NCI-H2029 treated with DMSO at 0.1 percent for 48 hours (cell line): ENCODE results near the gene TRPC4.

Experiments used
- DNase-seq: peaks from one replicate; lab custom pipeline; 2025; lab: John Stamatoyannopoulos, UW

TRPC4 gene

GRCh38 chr13:37716420-37717195 is 153.0 kb downstream of the TRPC4 start:
- no peak for DNase-seq

GRCh38 chr13:37715606-37716015 is 154.0 kb downstream of the TRPC4 start:
- no peak for DNase-seq

- DNase-seq, result no peak
These were observed 160.3 kb downstream of the TRPC4 start for GRCh38 chr13:37709318-37709717.

- no peak for DNase-seq
These were observed 161.7 kb downstream of the TRPC4 start for GRCh38 chr13:37707739-37708500.

GRCh38 chr13:37706041-37706440 is 163.5 kb downstream of the TRPC4 start:
- no peak for DNase-seq

DNA sequence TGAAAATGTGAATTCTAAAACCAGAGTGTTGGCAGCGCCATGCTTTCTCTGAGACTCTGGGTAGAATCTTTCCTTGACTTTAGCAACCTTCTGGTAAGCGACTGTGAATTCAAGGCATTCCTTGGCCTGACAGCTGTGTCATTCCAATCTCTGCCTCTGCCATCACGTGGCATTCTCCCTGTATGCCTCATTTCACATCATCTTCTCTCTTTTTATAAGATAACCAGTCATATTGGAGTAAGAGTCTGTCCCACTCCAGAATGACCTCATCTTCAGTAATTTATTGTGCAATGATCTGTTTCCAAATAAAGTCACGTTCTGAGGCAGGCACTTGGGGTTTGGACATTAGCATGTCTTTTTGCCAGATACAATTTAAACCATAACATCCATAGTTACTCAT is 167.6 kb downstream of the TRPC4 start:
- DNase-seq, result no peak

DNA sequence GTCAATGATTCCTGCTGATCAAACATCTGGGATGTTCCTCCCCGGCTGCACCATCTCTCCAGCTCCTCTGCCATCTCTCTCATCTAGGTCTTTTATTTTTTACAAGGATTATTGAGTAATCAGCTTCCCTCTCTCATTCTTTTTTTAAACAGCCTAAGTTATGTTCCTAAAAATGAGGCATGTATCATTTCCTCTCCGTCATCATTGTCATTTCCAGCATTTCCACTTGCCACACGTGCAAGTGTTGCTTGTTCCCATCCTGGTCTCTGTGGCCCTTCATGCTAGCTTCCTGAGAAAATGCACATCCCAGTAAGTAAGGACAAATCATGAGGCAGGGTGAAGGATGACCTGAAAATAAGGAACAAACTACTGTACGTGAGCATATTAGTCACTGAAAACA is 168.3 kb downstream of the TRPC4 start:
- no peak for DNase-seq

GRCh38 chr13:37700887-37701286 is 168.7 kb downstream of the TRPC4 start:
- no peak for DNase-seq

DNA sequence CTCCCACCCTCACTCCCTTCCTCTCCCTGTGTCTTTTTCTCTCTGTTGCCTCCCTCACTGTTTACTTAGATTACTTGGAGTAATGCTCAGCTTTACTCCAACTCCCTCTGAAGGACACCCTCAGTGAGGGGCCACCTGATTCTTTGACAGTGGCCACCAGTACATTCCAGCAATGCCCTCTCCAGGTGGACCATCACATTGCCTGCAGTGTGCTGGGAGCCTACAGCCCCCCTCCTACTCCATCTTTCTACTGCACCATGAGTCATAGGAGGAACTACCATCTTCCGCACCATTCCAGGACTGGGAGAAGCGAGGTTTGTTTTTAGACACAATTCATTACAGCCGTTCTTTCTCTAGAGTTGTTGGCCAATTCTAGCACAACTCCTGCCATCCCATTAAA is 174.4 kb downstream of the TRPC4 start:
- no peak for DNase-seq

DNA sequence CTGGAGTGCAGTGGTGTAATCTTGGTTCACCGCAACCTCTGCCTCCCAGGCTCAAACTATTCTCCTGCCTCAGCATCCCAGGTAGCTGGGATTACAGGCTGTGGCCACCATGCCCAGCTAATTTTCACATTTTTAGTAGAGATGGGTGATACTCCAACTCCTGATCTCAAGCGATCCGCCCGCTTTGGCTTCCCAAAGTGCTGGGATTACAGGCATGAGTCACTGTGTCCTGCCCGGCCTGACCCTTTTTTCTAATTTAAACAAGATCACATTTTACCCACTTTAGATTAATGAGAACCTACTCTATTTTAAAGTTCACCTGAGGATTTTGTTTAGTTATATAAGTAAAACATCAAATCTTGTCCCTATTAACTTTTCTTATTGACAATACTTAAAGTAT is 179.2 kb downstream of the TRPC4 start:
- DNase-seq, result no peak

DNA sequence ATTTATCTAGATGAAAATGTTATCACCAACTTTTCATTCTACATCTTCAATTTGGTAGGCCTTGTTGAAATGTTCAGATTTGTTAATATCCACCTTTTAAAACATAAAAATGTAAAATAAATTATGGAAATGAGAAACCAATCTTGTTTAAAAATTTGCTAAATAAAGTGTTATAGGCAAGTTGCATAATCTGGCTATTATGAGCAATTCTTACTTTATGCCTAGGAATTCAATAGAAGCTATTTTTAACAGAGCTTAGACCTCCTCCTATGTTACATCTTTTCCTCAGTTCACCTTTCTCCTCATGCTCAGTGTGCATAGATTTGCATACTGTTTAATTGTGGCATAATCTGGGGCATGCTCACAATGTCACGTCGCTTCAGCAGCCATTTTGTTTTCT is 183.1 kb downstream of the TRPC4 start:
- no peak for DNase-seq

DNA sequence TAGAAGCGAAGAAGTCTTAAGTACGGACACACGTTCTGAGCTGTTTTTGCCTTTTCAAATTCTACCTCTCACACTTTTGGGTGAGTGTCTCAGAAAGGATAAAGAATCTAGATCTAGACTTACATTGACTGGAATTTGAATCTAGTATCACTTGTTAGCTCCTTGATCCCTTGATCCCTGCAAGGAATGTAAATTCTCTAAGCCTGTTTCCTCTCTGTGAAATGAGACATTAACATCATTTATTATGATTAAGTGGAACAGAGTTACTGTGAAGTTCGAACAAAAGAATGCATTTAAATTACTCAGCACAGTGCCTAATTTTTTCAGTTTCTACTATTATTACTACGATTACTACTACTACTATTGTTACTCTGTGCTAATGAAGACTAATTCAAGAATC is 184.4 kb downstream of the TRPC4 start:
- DNase-seq, result no peak

DNA sequence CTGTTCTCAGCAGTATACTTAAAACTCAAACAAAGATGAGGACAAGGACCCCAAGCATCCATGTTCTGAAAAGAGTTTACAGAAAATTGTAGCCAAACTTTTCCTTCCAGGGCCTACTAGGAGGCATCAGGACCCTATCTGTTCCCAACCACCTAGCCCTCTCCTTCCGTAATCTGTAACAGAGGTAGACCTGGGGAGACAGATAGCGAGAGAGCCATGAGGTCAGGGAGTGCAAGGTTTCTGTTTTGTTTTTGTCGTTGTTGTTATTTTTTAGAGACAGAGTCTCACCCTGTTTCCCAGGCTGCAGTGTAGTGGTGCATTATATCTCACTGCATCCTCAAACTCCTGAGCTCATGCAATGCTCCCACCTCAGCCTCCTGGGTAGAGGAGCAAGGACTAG is 187.1 kb downstream of the TRPC4 start:
- DNase-seq, result no peak

DNA sequence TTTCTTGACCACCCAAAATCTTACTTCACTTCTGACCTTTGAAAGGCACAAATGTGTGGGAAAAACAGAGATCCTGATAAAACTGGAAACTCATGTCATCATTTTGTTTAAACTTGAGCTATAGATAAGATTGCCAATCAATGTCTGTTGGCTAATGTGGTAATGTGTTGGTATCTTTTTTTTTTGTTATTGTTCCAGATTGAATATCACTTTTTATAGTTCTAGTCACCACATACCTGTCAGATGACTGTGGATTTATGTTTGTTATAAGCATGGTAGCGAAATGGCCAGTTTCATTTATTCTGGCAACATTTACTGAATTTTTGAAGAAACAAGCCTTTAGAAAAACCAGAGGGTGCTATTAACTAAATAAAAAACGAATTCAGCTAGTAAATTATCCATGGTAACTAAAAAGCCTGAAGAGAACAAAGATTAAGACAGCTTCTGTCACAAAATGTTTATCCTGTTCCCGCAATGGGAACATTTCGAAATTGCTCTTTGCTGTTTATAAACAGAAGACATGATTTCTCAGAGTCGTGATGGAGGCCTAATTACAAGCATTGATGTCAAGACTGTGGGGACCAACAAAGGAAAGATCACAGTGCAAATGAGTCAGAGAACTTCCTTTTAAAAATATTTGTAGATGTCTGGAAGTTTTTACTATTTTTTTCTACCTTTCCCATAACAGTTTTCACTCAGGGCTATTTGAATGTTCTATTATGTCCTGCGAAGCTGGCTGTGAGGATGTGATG is 188.1 kb downstream of the TRPC4 start:
- no peak for DNase-seq

DNA sequence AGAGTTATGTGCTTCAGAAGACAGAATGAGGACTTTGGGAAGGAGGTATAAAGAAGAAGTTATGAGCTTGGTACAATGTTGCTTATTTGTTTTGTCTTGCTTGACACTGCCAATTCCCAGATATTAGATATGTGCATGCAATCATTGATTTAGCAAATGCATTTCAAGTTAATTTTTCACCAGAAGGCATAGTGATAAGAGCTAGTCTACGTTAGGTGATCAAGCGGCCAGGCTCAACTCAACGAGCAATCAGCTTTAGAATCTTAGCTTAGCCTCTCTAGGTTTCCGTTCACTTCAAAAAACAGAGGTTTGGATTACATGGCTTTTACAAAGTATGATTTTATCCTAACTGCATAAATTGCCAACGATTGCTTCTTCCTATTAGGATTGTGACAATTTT is 189.4 kb downstream of the TRPC4 start:
- no peak for DNase-seq

DNA sequence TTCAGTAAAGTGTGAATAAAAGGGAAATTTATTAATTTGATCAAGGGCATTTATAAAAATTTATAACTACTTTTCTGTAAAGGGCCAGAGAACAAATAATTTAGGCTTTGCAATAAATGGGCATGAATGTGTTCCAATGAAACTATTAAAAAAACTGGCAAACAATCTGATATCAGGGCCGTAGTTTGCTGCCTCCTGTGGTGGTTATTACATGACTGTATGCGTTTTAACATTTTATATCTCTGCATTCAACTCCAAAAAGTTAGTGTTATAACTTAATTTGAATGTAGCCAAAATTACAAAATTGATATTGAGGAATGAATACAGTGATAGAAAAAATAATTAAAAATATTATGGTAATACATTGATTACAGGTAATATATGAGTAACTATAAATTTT is 190.5 kb downstream of the TRPC4 start:
- DNase-seq, result no peak

- DNase-seq, result no peak
These were observed 199.7 kb downstream of the TRPC4 start for GRCh38 chr13:37669845-37670244.

DNA sequence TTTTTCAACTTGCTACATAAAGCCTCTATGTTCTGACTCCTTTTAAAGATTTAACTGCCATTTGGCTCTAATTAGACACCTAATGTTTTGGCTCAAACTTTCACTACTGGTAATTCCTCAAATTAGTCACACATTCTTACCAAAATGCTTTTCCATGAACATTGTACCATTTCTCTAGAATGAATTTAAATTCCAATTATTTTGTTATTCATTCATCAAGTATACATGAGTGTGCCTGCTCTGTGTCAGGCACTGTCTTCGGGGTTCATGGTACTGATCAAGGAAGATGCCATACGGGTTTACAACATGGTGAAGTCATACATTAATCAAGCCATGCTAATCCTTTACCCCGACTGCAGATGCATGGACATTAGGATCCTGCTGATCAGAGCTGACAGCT is 201.9 kb downstream of the TRPC4 start:
- DNase-seq, result no peak

GRCh38 chr13:37666036-37666435 is 203.5 kb downstream of the TRPC4 start:
- no peak for DNase-seq

- no peak for DNase-seq
These were observed 204.2 kb downstream of the TRPC4 start for GRCh38 chr13:37665420-37665819.

GRCh38 chr13:37663724-37664123 is 205.8 kb downstream of the TRPC4 start:
- no peak for DNase-seq

DNA sequence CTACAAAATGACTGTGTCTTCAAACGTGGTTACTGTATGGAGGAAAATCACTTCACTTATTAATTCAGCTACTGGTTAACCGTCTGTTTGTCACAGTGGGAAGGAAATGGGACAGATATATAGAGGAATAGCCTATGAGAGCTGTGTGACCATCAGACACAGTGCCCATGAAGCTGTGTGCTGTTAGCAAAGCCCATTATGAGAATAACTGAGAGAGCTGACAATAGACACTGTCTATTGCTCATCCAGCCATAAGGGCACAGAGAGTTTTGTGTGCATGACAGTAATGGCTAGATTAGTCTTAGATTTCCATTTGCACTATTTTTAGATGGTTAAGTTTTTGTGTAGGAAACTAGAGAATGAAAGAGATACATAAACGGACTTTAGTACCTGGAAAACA is 206.9 kb downstream of the TRPC4 start:
- DNase-seq, result no peak

DNA sequence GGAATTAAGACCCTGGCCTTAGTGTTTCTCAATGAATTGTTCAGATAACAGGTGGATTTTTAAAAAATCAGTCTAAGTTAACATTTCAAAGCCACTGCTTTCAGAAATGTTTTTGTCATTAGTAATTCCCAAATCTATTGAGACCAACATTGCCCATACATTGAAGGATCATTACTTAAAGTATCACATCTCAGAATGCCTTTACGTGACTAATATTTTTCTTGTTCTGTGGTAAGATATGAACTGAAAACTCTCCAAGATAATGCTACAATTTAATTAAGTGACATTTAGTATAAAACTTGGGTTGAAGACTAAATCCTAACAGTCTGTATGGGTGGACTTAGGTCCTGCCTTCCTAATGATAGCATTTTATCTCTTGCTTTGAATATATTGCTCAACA is 211.6 kb downstream of the TRPC4 start:
- DNase-seq, result no peak
